OCI-LY7 (cell line): ENCODE measurements around the gene DUSP14.

Source experiments
- CTCF ChIP-seq: fragments of 200-600 bp; sonication (generic); conservative IDR thresholded peaks from 2 replicates; pipeline ENCODE4 v1.5.1; 2014; ENCODE audit warnings: mild to moderate bottlenecking, antibody characterized with exemption, low read length, moderate library complexity, mixed read lengths
- EZH2phosphoT487 ChIP-seq: fragments of 200-600 bp; sonication (generic); IDR thresholded peaks from 2 replicates; pipeline ENCODE4 v1.6.1; 2018; ENCODE audit warnings: low read depth, borderline replicate concordance, mild to moderate bottlenecking, mixed run types, antibody characterized with exemption, low read length, moderate library complexity, mixed read lengths

DNA sequence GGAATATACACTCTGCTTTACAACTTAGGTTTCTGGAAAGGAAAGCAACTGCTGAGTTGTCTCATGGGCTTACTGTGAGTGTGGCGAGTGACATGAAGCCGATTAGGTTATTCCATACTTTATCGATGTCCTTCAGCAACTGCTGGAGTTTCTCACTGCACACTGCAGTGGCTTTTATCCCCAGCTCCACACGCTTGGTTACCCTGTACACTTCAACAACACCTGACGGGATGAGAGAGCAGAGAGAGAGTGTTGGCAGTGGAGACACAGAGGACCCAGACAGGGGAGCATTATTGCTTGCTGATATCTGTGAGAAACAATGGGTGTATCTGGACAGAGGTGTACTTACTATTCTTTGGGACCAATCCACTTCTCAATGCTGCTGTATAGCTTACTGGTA, 46.2 kb downstream of the DUSP14 start:
- no peak for TF ChIP-seq CTCF
- no peak for TF ChIP-seq EZH2phosphoT487
